ENCODE measurements around the gene CLCN7.

CLCN7 gene

DNA sequence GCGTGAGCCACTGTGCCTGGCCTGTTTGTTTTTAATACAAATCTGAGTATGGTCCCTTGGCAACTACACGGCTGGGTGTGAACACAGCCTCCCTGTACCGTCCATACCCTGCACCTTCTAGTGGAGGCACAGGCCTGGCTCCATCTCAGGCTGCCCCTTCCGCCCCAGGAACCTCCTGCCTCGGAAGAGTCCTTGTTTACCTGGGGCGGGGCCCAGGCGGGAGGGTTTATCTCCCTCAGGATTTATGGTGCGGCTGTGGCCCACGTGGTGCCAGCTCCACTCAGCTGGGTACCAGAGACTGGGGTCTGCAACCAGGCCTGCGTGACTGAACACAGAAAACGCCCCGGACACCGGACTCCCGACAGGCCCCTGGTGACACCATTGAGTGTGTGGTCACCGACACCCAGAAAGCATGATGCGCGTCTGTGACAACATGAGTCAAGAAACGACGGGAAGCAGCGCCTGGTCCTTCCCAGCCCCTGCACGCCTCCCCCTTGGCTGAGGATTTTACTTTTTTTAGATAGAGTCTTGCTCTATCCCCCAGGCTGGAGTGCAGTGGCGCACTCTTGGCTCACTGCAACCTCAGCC is 79.3 kb downstream of the CLCN7 start:
- DNase-seq: no peak

Measured in stimulated activated CD4-positive, alpha-beta T cell treated with anti-CD3 and anti-CD28 coated beads, Interleukin-1b, Interleukin-23, amount 100 ng/mL, for 48 hours (primary cell).